GM10248 (cell line): ENCODE results near the gene RBL1.
A peak's percentile ranks its signal among the peaks of the same experiment; 100 is the strongest.

Source experiments
- CTCF ChIA-PET: fragments of 300-600 bp; sonication (Branson Sonifier 250); formaldehyde crosslinking; extraction: SDS; loops from one replicate; lab custom pipeline; 2021; ENCODE audit warnings: antibody characterized with exemption; lab: Yijun Ruan, JAX
- POLR2A ChIA-PET: fragments of 350-650 bp; sonication (Branson Sonifier 250); formaldehyde crosslinking; extraction: SDS; loops from one replicate; lab custom pipeline; 2020; ENCODE audit warnings: antibody characterized with exemption; lab: Yijun Ruan, JAX
- DNase-seq: peaks from one replicate; pipeline ENCODE4 v3.0.0; 2012; ENCODE audit errors: extremely low spot score
- CTCF ChIP-seq: IDR thresholded peaks from 2 replicates; pipeline ENCODE4 v1.5.1; 2012; ENCODE audit warnings: mild to moderate bottlenecking, low read depth; ENCODE audit errors: extremely low read depth, missing control alignments, control extremely low read depth

RBL1 gene

GRCh38 chr20:37095599-37096414 lies at the start of gene RBL1:
RBL1 (minus strand) TSS chr20:37095997; CDS start chr20:37095928, 69 bp downstream.
- DNase-seq = peak; percentile 87
- TF ChIP-seq CTCF = peak; percentile 17
- ChIA-PET CTCF (interaction anchor here (0.9 to 2.2 kb wide), 10 partner anchors 11 to 113 kb away, joined by 3 to 8 read pairs (median 4); partner anchors contain the start of genes MROH8 and RPN2), POLR2A (interaction anchor here (0.5 to 0.6 kb wide), 3 partner anchors 16 to 45 kb away, joined by 3 to 5 read pairs (median 3); no protein-coding TSS in a partner anchor)

- ChIA-PET POLR2A (no interaction called here), CTCF (interaction anchor here (1.9 kb wide), 1 partner anchor 11 kb away, joined by 5 read pairs; no protein-coding TSS in a partner anchor)
- no peak for DNase-seq
- no peak for TF ChIP-seq CTCF
These were observed 49.1 kb upstream of the RBL1 start for GRCh38 chr20:37144856-37145404.

- ChIA-PET CTCF (interaction anchor here (1.1 kb wide), 1 partner anchor 49 kb away, joined by 4 read pairs; no protein-coding TSS in a partner anchor), POLR2A (no interaction called here)
- TF ChIP-seq CTCF = no peak
- no peak for DNase-seq
These were observed 46.9 kb upstream of the RBL1 start for GRCh38 chr20:37142708-37143107.

GRCh38 chr20:37137547-37137946 lies 41.8 kb upstream of the RBL1 start:
- ChIA-PET POLR2A (no interaction called here), CTCF (no interaction called here)
- no peak for DNase-seq
- no peak for TF ChIP-seq CTCF

GRCh38 chr20:37133952-37134351 lies 38.2 kb upstream of the RBL1 start:
- DNase-seq = no peak
- ChIA-PET CTCF (no interaction called here), POLR2A (no interaction called here)
- TF ChIP-seq CTCF = no peak

- POLR2A ChIA-PET = no interaction called here
- CTCF ChIA-PET = no interaction called here
- DNase-seq = no peak
- TF ChIP-seq CTCF = no peak
These were observed 35.7 kb upstream of the RBL1 start for GRCh38 chr20:37131486-37131885.
